ENCODE measurements around the gene REXO5.

GRCh38 chr16:20859229-20859628, 52.9 kb downstream of the REXO5 start:
- TF ChIP-seq EP300 (IDR thresholded peaks at IDR 0.05), result no peak
- no peak for TF ChIP-seq POLR2A (IDR thresholded peaks at IDR 0.05)
- no peak for TF ChIP-seq CTCF (IDR thresholded peaks at IDR 0.05)
